K562 (cell line): Measurements from ENCODE around the gene PCBP4. TPM values are rescaled to one million over a fixed set of nuclear protein-coding genes. Genes with fewer than 3 reads are reported as not detected.

Experiments
- ATAC-seq: fragments of 200-7000 bp; cut with Tn5 transposase; 3 replicates; pipeline ENCODE4 v1.9.1; 2020; ENCODE audit warnings: moderate library complexity
- BruUV-seq: library from RNA; stranded (reverse); fragments of 400-500 nt; replicated peaks from 2 replicates; lab custom pipeline; 2021; lab: Mats Ljungman, UMichigan
- CTCF ChIA-PET: fragments of 300-600 bp; formaldehyde crosslinking; extraction: SDS; loops from one replicate; lab custom pipeline; 2021; ENCODE audit warnings: low intra/inter-chr PET ratio; lab: Yijun Ruan, JAX
- POLR2A ChIA-PET: fragments of 300-600, 350-650 bp; sonication (Branson Sonifier 250); formaldehyde crosslinking; extraction: SDS; loops from one replicate; lab custom pipeline; 2021; ENCODE audit warnings: antibody characterized with exemption, inconsistent platforms; lab: Yijun Ruan, JAX
- DNase-seq, 4 experiments: peaks; one replicate each; pipeline versions ENCODE4 v3.0.0 to v3.0.0-alpha.2; 2011 to 2018; ENCODE audit warnings: low spot score in 3 of 4, mixed read lengths in 3 of 4; ENCODE audit errors: extremely low read depth in 1 of 4
- FAIRE-seq: peaks from 2 replicates; lab custom pipeline; 2011; peaks lifted over from hg19 to GRCh38; lab: Jason Lieb, UNC
- H2AFZ ChIP-seq: 2 replicates; pipeline ENCODE4 v1.6.0; 2011; ENCODE audit warnings: low read depth, low read length, control low read depth, inconsistent platforms
- H3K27ac ChIP-seq: fragments of 200-600 bp; 3 replicates; pipeline ENCODE4 v1.8.0; 2011; ENCODE audit warnings: low read depth, mild to moderate bottlenecking, control low read depth, inconsistent platforms, low read length, moderate library complexity, mixed read lengths; ENCODE audit errors: extremely low read depth
- H3K27me3 ChIP-seq, 2 experiments: fragments of 300-600 bp in 1 of 2; 2 replicates in 1 of 2; 3 replicates in 1 of 2; pipeline versions ENCODE4 v1.6.0 to v1.8.0; 2011; ENCODE audit warnings: inconsistent platforms in 2 of 2, low read length in 2 of 2, mild to moderate bottlenecking in 1 of 2, mixed read lengths in 1 of 2, moderate library complexity in 1 of 2; ENCODE audit not compliant: control insufficient read depth in 2 of 2, insufficient read depth in 2 of 2
- H3K36me3 ChIP-seq: fragments of 300-600 bp; 3 replicates; pipeline ENCODE4 v1.8.0; 2011; ENCODE audit warnings: mild to moderate bottlenecking, low read length, inconsistent platforms; ENCODE audit not compliant: control insufficient read depth, insufficient read depth
- H3K4me1 ChIP-seq, 2 experiments: fragments of 200-600 bp in 1 of 2; replicated peaks in 1 of 2; 2 replicates in 1 of 2; 3 replicates in 1 of 2; pipeline versions ENCODE4 v1.5.1 to v1.8.0; 2011; ENCODE audit warnings: inconsistent platforms in 2 of 2, low read length in 2 of 2, mild to moderate bottlenecking in 1 of 2, mixed read lengths in 1 of 2, moderate library complexity in 1 of 2; ENCODE audit not compliant: control insufficient read depth in 2 of 2, insufficient read depth in 2 of 2
- H3K4me2 ChIP-seq: 2 replicates; pipeline ENCODE4 v1.6.1; 2011; ENCODE audit warnings: low read length, control low read depth, inconsistent platforms, mixed read lengths; ENCODE audit not compliant: insufficient read depth
- H3K4me3 ChIP-seq: fragments of 200-600 bp; sonication (generic), shearing (Covaris generic); 2 replicates; pipeline ENCODE4 v1.5.1; 2016; ENCODE audit warnings: control low read depth, inconsistent platforms
- H3K79me2 ChIP-seq: fragments of 200-600 bp; 3 replicates; pipeline ENCODE4 v1.8.0; 2011; ENCODE audit warnings: low read length, inconsistent platforms; ENCODE audit not compliant: control insufficient read depth, insufficient read depth
- H3K9ac ChIP-seq, 2 experiments: 2 replicates each; pipeline versions ENCODE4 v1.6.0 to v1.6.1; 2011; ENCODE audit warnings: low read depth in 2 of 2, low read length in 2 of 2, control low read depth in 1 of 2, inconsistent platforms in 1 of 2, mild to moderate bottlenecking in 1 of 2, mixed read lengths in 1 of 2; ENCODE audit not compliant: insufficient read depth in 1 of 2
- H3K9me1 ChIP-seq: one replicate; pipeline ENCODE4 v1.6.0; 2011; ENCODE audit warnings: inconsistent platforms, mild to moderate bottlenecking, low read length, moderate library complexity; ENCODE audit not compliant: control insufficient read depth, insufficient read depth
- H3K9me3 ChIP-seq: replicated peaks from 2 replicates; pipeline ENCODE4 v1.5.1; 2011; ENCODE audit warnings: low read depth, low read length, inconsistent platforms; ENCODE audit not compliant: control insufficient read depth, insufficient read depth
- H4K20me1 ChIP-seq: replicated peaks from 2 replicates; pipeline ENCODE4 v1.6.1; 2011; ENCODE audit warnings: low read length, inconsistent platforms, mixed read lengths; ENCODE audit not compliant: control insufficient read depth, insufficient read depth
- BACH1 ChIP-seq: fragments of 200-800 bp; sonication (Bioruptor generic); IDR thresholded peaks from 2 replicates; pipeline ENCODE4 v1.6.1; 2016; ENCODE audit warnings: missing genetic modification characterization, missing compliant biosample characterization
- CBX1 ChIP-seq: sonication (generic); IDR thresholded peaks from 2 replicates; pipeline ENCODE4 v1.6.1; 2016; ENCODE audit warnings: antibody characterized with exemption, low read depth, mild to moderate bottlenecking
- ETS2 ChIP-seq: IDR thresholded peaks from 2 replicates; pipeline ENCODE4 v1.6.1; 2016; ENCODE audit warnings: borderline replicate concordance, missing genetic modification characterization, mild to moderate bottlenecking, moderate library complexity, missing compliant biosample characterization; ENCODE audit not compliant: poor library complexity, severe bottlenecking
- KDM2B ChIP-seq: fragments of 250-450 bp; sonication (Bioruptor Pico); IDR thresholded peaks from 2 replicates; pipeline ENCODE4 v1.8.0; 2021; ENCODE audit warnings: mild to moderate bottlenecking, moderate library complexity
- MAZ ChIP-seq, 2 experiments: fragments of 450-650 bp in 1 of 2; sonication (generic) in 1 of 2; formaldehyde crosslinking; IDR thresholded peaks in 1 of 2; conservative IDR thresholded peaks in 1 of 2; 2 replicates each; pipeline versions ENCODE4 v1.4.0 to v1.5.0; 2020; ENCODE audit warnings: mild to moderate bottlenecking in 1 of 2, missing genetic modification reagents in 1 of 2
- POLR2G ChIP-seq: fragments of 200-400 bp; formaldehyde crosslinking; IDR thresholded peaks from 2 replicates; pipeline ENCODE4 v1.6.1; 2017; ENCODE audit warnings: low read depth, mild to moderate bottlenecking, antibody characterized with exemption, low read length, moderate library complexity
- RBFOX2 ChIP-seq: fragments of 200-400 bp; formaldehyde crosslinking; IDR thresholded peaks from 2 replicates; pipeline ENCODE4 v1.6.1; 2017; ENCODE audit warnings: low read depth, mild to moderate bottlenecking, low read length, moderate library complexity
- RBM14 ChIP-seq: fragments of 200-400 bp; formaldehyde crosslinking; IDR thresholded peaks from 2 replicates; pipeline ENCODE4 v1.6.1; 2018; ENCODE audit warnings: low read depth, mild to moderate bottlenecking, low read length, moderate library complexity, borderline replicate concordance; ENCODE audit not compliant: insufficient read depth
- TCF15 ChIP-seq: fragments of 250-450 bp; sonication (Bioruptor Pico); IDR thresholded peaks from 2 replicates; pipeline ENCODE4 v1.8.0; 2022; ENCODE audit warnings: moderate library complexity, mild to moderate bottlenecking, inconsistent platforms
- ZBTB33 ChIP-seq: sonication (generic); formaldehyde crosslinking; IDR thresholded peaks from 2 replicates; pipeline ENCODE4 v1.8.1; 2023; ENCODE audit warnings: mild to moderate bottlenecking, missing genetic modification reagents
- ZC3H4 ChIP-seq: sonication (generic); formaldehyde crosslinking; IDR thresholded peaks from 2 replicates; pipeline ENCODE4 v1.9.0; 2021; ENCODE audit warnings: missing genetic modification reagents, borderline replicate concordance
- ZNF253 ChIP-seq: fragments of 250-450 bp; sonication (Bioruptor Pico); conservative IDR thresholded peaks from 2 replicates; pipeline ENCODE4 v1.6.1; 2021; ENCODE audit warnings: mild to moderate bottlenecking
- ZNF445 ChIP-seq: fragments of 250-450 bp; sonication (Bioruptor Pico); IDR thresholded peaks from 2 replicates; pipeline ENCODE4 v1.4.0; 2020; ENCODE audit warnings: low read depth, mild to moderate bottlenecking, moderate library complexity
- ZNF644 ChIP-seq: fragments of 200-800 bp; sonication (Bioruptor generic); IDR thresholded peaks from 2 replicates; pipeline ENCODE4 v1.6.1; 2016; ENCODE audit warnings: low read depth, missing genetic modification characterization, missing compliant biosample characterization
- ZNF780A ChIP-seq: fragments of 250-450 bp; sonication (Bioruptor Pico); IDR thresholded peaks from 2 replicates; pipeline ENCODE4 v1.5.0; 2021; ENCODE audit warnings: mild to moderate bottlenecking
- WGBS: fragments of 100-300 bp; shearing (Covaris generic); methylation state at CpG from one replicate; pipeline ENCODE4 v1.1.6; 2016; ENCODE audit warnings: low coverage, mixed read lengths; ENCODE audit not compliant: insufficient coverage; ENCODE audit errors: missing lambda C conversion rate; 5-methylcytosine and 5-hydroxymethylcytosine counted together
- in situ Hi-C: fragments of 300-500 bp; cut with MboI; formaldehyde crosslinking; loops from 4 replicates; pipeline ENCODE4 v1.15.0; 2018; ENCODE audit warnings: inconsistent platforms, mixed read lengths
- intact Hi-C: fragments of 100-400 bp; cut with micrococcal nuclease; formaldehyde crosslinking; loops from 2 replicates; pipeline ENCODE4 v1.14.2; 2022
- polyA plus RNA-seq, 8 experiments: library from polyadenylated mRNA; depleted of rRNA in 4 of 8; stranded (reverse) in 5 of 8; unstranded in 3 of 8; fragments of >200 nt; fragmentation: Nextera tagmentation in 2 of 8; fragmentation: Illumina TruSeq in 1 of 8; extraction: Ambion mirVana in 2 of 8; extraction: Trizol in 1 of 8; gene quantifications; 2 replicates each; pipeline versions ENCODE4 v1.2.1 to v1.2.3, GENCODE V29; 2011 to 2014; ENCODE audit warnings: inconsistent platforms in 1 of 8, missing spikeins in 1 of 8
- total RNA-seq, 7 experiments: library from RNA; depleted of rRNA in 6 of 7; stranded (reverse); fragments of >200 nt in 6 of 7; fragmentation: Illumina TruSeq in 2 of 7; extraction: Trizol in 2 of 7; gene quantifications; 2 replicates each; pipeline versions ENCODE4 v1.2.1 to v1.2.3, GENCODE V29; 2011 to 2021; ENCODE audit warnings: low replicate concordance in 1 of 7

The PCBP4 gene
- total and polyA plus RNA-seq, 9 of the 15 experiments (the other 6 are each of a cell fraction or from before 2014, with no cell fraction given) = 0.06 to 5.8 (median 2.6) TPM

DNA sequence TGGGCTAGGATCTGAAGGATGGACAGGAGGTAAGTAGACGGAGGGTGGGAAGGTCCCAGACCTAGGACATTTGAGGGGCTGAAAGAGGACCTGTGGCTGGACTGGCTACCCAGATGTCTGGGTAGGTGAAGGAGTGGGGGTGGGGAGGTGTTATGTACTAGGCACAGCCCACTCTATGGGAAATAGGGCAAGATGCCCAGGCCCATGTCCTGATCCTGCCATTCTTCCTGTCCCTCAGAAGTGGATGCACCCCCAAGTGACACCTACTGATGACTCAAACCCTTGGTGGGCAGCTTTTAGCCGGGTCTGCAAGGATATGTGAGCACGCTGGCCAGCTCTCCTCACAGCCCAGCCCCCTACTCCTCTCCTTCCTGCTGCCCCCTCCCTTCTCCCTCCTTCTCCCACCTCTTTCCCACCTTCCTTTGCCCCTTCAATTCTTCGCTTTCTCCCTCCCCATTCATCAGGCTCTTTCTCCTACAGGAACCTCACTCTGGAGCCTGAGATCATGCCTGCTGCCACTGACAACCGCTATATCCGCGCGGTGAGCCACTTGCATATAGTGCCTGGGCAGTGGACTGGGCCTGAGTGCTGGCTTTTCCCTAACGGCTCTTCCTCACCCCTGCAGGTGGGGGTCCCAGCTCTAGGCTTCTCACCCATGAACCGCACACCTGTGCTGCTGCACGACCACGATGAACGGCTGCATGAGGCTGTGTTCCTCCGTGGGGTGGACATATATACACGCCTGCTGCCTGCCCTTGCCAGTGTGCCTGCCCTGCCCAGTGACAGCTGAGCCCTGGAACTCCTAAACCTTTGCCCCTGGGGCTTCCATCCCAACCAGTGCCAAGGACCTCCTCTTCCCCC, 21.3 kb upstream of the PCBP4 start:
- peaks cover 42% of the 10 kb centered on the region for H3K79me2 ChIP-seq
- TF ChIP-seq ZNF445 (CRISPR knock-in tag) (no peak), ZNF253 (CRISPR knock-in tag) (no peak), MAZ (CRISPR knock-in tag; conservative IDR thresholded peaks at IDR 0.05 in 1 of 2, IDR thresholded peaks at IDR 0.05 in 1 of 2) (no peak), ZNF644 (tag) (no peak), ZBTB33 (CRISPR knock-in tag) (peak; percentile 69), POLR2G (peak; percentile 43), RBFOX2 (peak; percentile 38; the same call in 1 of the 2 replicates), RBM14 (no peak), BACH1 (tag) (no peak), CBX1 (no peak), ZC3H4 (no peak), TCF15 (CRISPR knock-in tag) (no peak), ZNF780A (CRISPR knock-in tag) (no peak), KDM2B (CRISPR knock-in tag) (no peak), ETS2 (no peak)
- WGBS = 73% methylated on average over 8 of the region's 15 CpGs
- H3K27me3 ChIP-seq = no peaks in the 10 kb centered on the region
- no peak for ATAC-seq
- intact Hi-C loops = no loop called here
- peaks cover 34 to 60% of the 10 kb centered on the region in 2 experiments; a peak in 4 of 5 replicates for H3K4me1 ChIP-seq
- H3K9ac ChIP-seq = peak overlapping the region in 1 of 2 experiments; percentile 50; a peak in 1 of 4 replicates
- H4K20me1 ChIP-seq = no peaks in the 10 kb centered on the region
- no peak for FAIRE-seq
- no peaks in the 10 kb centered on the region for H3K9me1 ChIP-seq
- H3K4me3 ChIP-seq = no peak overlapping the region
- no TSS peak for BruUV-seq
- no peak overlapping the region for H3K27ac ChIP-seq
- H3K9me3 ChIP-seq = no peaks in the 10 kb centered on the region
- ChIA-PET CTCF (no interaction called here), POLR2A (interaction anchor here (1.5 kb wide), 1 partner anchor 14 kb away, joined by 6 read pairs; the partner anchor contains the start of gene ABHD14A)
- H3K36me3 ChIP-seq = peaks cover 47% of the 10 kb centered on the region
- H3K4me2 ChIP-seq = no peak overlapping the region
- no peak overlapping the region for H2AFZ ChIP-seq
- DNase-seq = peak in 1 of 4 experiments; percentile 5
- in situ Hi-C loops = no loop called here
